GM23338 (cell line): ENCODE results near the gene PPM1F. TPM values are rescaled to one million over a fixed set of nuclear protein-coding genes. Genes with fewer than 3 reads are reported as not detected.

Source experiments
- ATAC-seq: fragments of 200-7000 bp; cut with Tn5 transposase; 3 replicates; pipeline ENCODE4 v1.9.1; 2020
- DNase-seq: peaks from one replicate; pipeline ENCODE4 v3.0.0-alpha.2; 2015; ENCODE audit warnings: low spot score
- H2AFZ ChIP-seq: fragments of 200-600 bp; sonication (generic); 2 replicates; pipeline ENCODE4 v1.8.0; 2016; ENCODE audit warnings: antibody characterized with exemption, mild to moderate bottlenecking, moderate library complexity
- H3F3A ChIP-seq: fragments of 200-600 bp; sonication (generic); replicated peaks from 2 replicates; pipeline ENCODE4 v1.8.0; 2017; ENCODE audit warnings: antibody characterized with exemption, mixed run types, low read depth
- H3K27ac ChIP-seq: fragments of 200-600 bp; sonication (generic); 2 replicates; pipeline ENCODE4 v1.6.1; 2016; ENCODE audit warnings: low read depth
- H3K27me3 ChIP-seq: fragments of 200-600 bp; sonication (generic); 2 replicates; pipeline ENCODE4 v1.8.0; 2016; ENCODE audit warnings: mild to moderate bottlenecking, mixed run types, moderate library complexity; ENCODE audit not compliant: insufficient read depth
- H3K36me3 ChIP-seq: fragments of 200-600 bp; sonication (generic); 2 replicates; pipeline ENCODE4 v1.8.0; 2016; ENCODE audit warnings: mild to moderate bottlenecking; ENCODE audit not compliant: insufficient read depth
- H3K4me1 ChIP-seq: fragments of 200-600 bp; sonication (generic); 2 replicates; pipeline ENCODE4 v1.8.0; 2016; ENCODE audit warnings: mild to moderate bottlenecking, moderate library complexity; ENCODE audit not compliant: insufficient read depth
- H3K4me2 ChIP-seq: fragments of 200-600 bp; sonication (generic); 2 replicates; pipeline ENCODE4 v1.7.1; 2017; ENCODE audit warnings: mixed run types
- H3K4me3 ChIP-seq: fragments of 200-600 bp; sonication (generic); 2 replicates; pipeline ENCODE4 v1.6.1; 2016; ENCODE audit warnings: mixed run types
- H3K79me2 ChIP-seq: fragments of 200-600 bp; sonication (generic); replicated peaks from 2 replicates; pipeline ENCODE4 v1.8.0; 2017; ENCODE audit warnings: mild to moderate bottlenecking; ENCODE audit not compliant: insufficient read depth
- H3K9me2 ChIP-seq: fragments of 200-600 bp; sonication (generic); 2 replicates; pipeline ENCODE4 v1.8.0; 2017; ENCODE audit not compliant: insufficient read depth
- H4K20me1 ChIP-seq: fragments of 200-600 bp; sonication (generic); replicated peaks from 2 replicates; pipeline ENCODE4 v1.8.0; 2017; ENCODE audit warnings: mild to moderate bottlenecking; ENCODE audit not compliant: insufficient read depth
- H3K27ac Mint-ChIP-seq: 2 replicates; pipeline ENCODE4 v1.8.0; 2020; ENCODE audit warnings: inconsistent platforms, mild to moderate bottlenecking, moderate library complexity, mixed read lengths
- H3K27me3 Mint-ChIP-seq: 3 replicates; pipeline ENCODE4 v1.8.0; 2022; ENCODE audit warnings: low read depth, mild to moderate bottlenecking, moderate library complexity, mixed read lengths, inconsistent platforms; ENCODE audit not compliant: insufficient read depth, poor library complexity
- H3K36me3 Mint-ChIP-seq: 3 replicates; pipeline ENCODE4 v1.8.0; 2021; ENCODE audit warnings: low read depth, mild to moderate bottlenecking, inconsistent platforms, moderate library complexity, mixed read lengths
- H3K4me1 Mint-ChIP-seq: 3 replicates; pipeline ENCODE4 v1.8.0; 2020; ENCODE audit warnings: mild to moderate bottlenecking, inconsistent platforms, mixed read lengths
- H3K4me3 Mint-ChIP-seq: 3 replicates; pipeline ENCODE4 v1.8.0; 2021; ENCODE audit warnings: moderate library complexity, mild to moderate bottlenecking, inconsistent platforms, mixed read lengths
- H3K9me3 Mint-ChIP-seq: 3 replicates; pipeline ENCODE4 v1.8.0; 2020; ENCODE audit warnings: moderate library complexity, mild to moderate bottlenecking, inconsistent platforms, mixed read lengths
- CREB1 ChIP-seq: fragments of 250-450 bp; sonication (Bioruptor Pico); IDR thresholded peaks from 2 replicates; pipeline ENCODE4 v1.5.0; 2020; ENCODE audit warnings: low read depth, mild to moderate bottlenecking, moderate library complexity
- CTCF ChIP-seq, 2 experiments: fragments of 200-600 bp in 1 of 2; sonication (generic) in 1 of 2; conservative IDR thresholded peaks; 2 replicates each; pipeline versions ENCODE4 v1.5.1 to v1.6.1; 2016 to 2017; ENCODE audit warnings: antibody characterized with exemption in 2 of 2, low read depth in 2 of 2, mild to moderate bottlenecking in 2 of 2, moderate library complexity in 1 of 2
- ETS1 ChIP-seq: IDR thresholded peaks from 2 replicates; pipeline ENCODE4 v1.6.1; 2016; ENCODE audit warnings: antibody characterized with exemption
- EZH2 ChIP-seq: fragments of 200-600 bp; sonication (generic); IDR thresholded peaks from one replicate; pipeline ENCODE4 v1.8.0; 2017; ENCODE audit warnings: antibody characterized with exemption, mild to moderate bottlenecking, low read depth; ENCODE audit not compliant: unreplicated experiment
- EZH2phosphoT487 ChIP-seq: fragments of 200-600 bp; sonication (generic); IDR thresholded peaks from one replicate; pipeline ENCODE4 v1.8.1; 2018; ENCODE audit warnings: antibody characterized with exemption; ENCODE audit not compliant: unreplicated experiment
- JUNB ChIP-seq: IDR thresholded peaks from one replicate; pipeline ENCODE4 v1.6.1; 2016; ENCODE audit warnings: antibody characterized with exemption; ENCODE audit not compliant: unreplicated experiment
- NANOG ChIP-seq: IDR thresholded peaks from 2 replicates; pipeline ENCODE4 v1.6.1; 2016; ENCODE audit warnings: antibody characterized with exemption, borderline replicate concordance
- POLR2AphosphoS5 ChIP-seq: IDR thresholded peaks from 2 replicates; pipeline ENCODE4 v1.6.1; 2016; ENCODE audit warnings: antibody characterized with exemption, low read depth
- REST ChIP-seq: IDR thresholded peaks from one replicate; pipeline ENCODE4 v1.6.1; 2018; ENCODE audit warnings: antibody characterized with exemption; ENCODE audit not compliant: unreplicated experiment
- STAT1 ChIP-seq: IDR thresholded peaks from one replicate; pipeline ENCODE4 v1.6.1; 2016; ENCODE audit warnings: antibody characterized with exemption; ENCODE audit not compliant: unreplicated experiment
- ZNF114 ChIP-seq: fragments of 250-450 bp; sonication (Bioruptor Pico); IDR thresholded peaks from 2 replicates; pipeline ENCODE4 v1.5.0; 2020; ENCODE audit warnings: mild to moderate bottlenecking, moderate library complexity
- ZNF331 ChIP-seq: fragments of 250-450 bp; sonication (Bioruptor Pico); IDR thresholded peaks from 2 replicates; pipeline ENCODE4 v1.5.0; 2020; ENCODE audit warnings: low read depth, mild to moderate bottlenecking, moderate library complexity
- ZNF462 ChIP-seq: fragments of 250-450 bp; sonication (Bioruptor Pico); IDR thresholded peaks from 2 replicates; pipeline ENCODE4 v1.5.0; 2020; ENCODE audit warnings: mild to moderate bottlenecking, moderate library complexity
- polyA plus RNA-seq: library from polyadenylated mRNA; unstranded; fragments of >200 nt; fragmentation: Nextera tagmentation; extraction: Ambion mirVana; gene quantifications from 2 replicates; pipeline ENCODE4 v1.2.1, GENCODE V29; 2016
- total RNA-seq: library from RNA; depleted of rRNA; stranded (reverse); fragments of >200 nt; shearing (Covaris generic); gene quantifications from 2 replicates; pipeline ENCODE4 v1.2.3, GENCODE V29; 2014

The PPM1F gene
- total and polyA plus RNA-seq, 2 experiments from 2014 or later, result 7.1 to 29.3 TPM

GRCh38 chr22:21902296-21903087, 50.2 kb downstream of the PPM1F start:
- Histone ChIP-seq H3K36me3 (no peaks in the 10 kb centered on the region), H4K20me1 (no peaks in the 10 kb centered on the region), H3K4me3 (no peak overlapping the region), H3K27me3 (no peaks in the 10 kb centered on the region), H3F3A (no peaks in the 10 kb centered on the region), H2AFZ (no peak overlapping the region), H3K4me2 (no peak overlapping the region), H3K79me2 (no peaks in the 10 kb centered on the region), H3K9me2 (no peaks in the 10 kb centered on the region), H3K4me1 (no peaks in the 10 kb centered on the region), H3K27ac (no peak overlapping the region)
- H3K27ac Mint-ChIP-seq, result no peak overlapping the region
- TF ChIP-seq JUNB (no peak), ETS1 (no peak), ZNF462 (no peak), NANOG (no peak), STAT1 (no peak), EZH2 (no peak), REST (no peak), CREB1 (CRISPR knock-in tag) (no peak), EZH2phosphoT487 (no peak), ZNF331 (CRISPR knock-in tag) (no peak), CTCF (conservative IDR thresholded peaks at IDR 0.05; ENCODE audit: low read depth in 2 of 2) (no peak), ZNF114 (CRISPR knock-in tag) (no peak), POLR2AphosphoS5 (no peak)
- DNase-seq (no peak), ATAC-seq (no peak)
- no peaks in the 10 kb centered on the region for H3K9me3 Mint-ChIP-seq
- no peaks in the 10 kb centered on the region for H3K4me1 Mint-ChIP-seq
- no peaks in the 10 kb centered on the region for H3K36me3 Mint-ChIP-seq
- peaks cover 9% of the 10 kb centered on the region for H3K27me3 Mint-ChIP-seq
- no peak overlapping the region for H3K4me3 Mint-ChIP-seq
